Tibial artery (tissue), 4 donors: ENCODE measurements around the gene ADAMTS2.

Experiments used
- DNase-seq, 2 donors: peaks; one replicate each; pipeline ENCODE4 v3.0.0-alpha.2; 2019
- H3K27ac ChIP-seq, 2 donors: fragments of 200-600 bp; sonication (generic) in 1 of 2; 1 replicate in 1 of 2; 2 replicates in 1 of 2; pipeline ENCODE4 v1.5.1; 2018 to 2019; ENCODE audit warnings: mild to moderate bottlenecking in 1 of 2
- H3K27me3 ChIP-seq, 2 donors: fragments of 200-600 bp; sonication (generic) in 1 of 2; one replicate each; pipeline versions ENCODE4 v1.5.1 to v1.6.0; 2016 to 2019
- H3K36me3 ChIP-seq, 3 donors: fragments of 200-600 bp; sonication (generic) in 2 of 3; one replicate each; pipeline ENCODE4 v1.5.1; 2016 to 2019; ENCODE audit warnings: mild to moderate bottlenecking in 2 of 3
- H3K4me1 ChIP-seq, 4 donors: fragments of 200-600 bp; sonication (generic) in 2 of 4; 1 replicate in 3 of 4; 2 replicates in 1 of 4; pipeline ENCODE4 v1.5.1; 2016 to 2019
- H3K4me3 ChIP-seq, 2 donors: fragments of 200-600 bp; sonication (generic) in 1 of 2; 1 replicate in 1 of 2; 2 replicates in 1 of 2; pipeline ENCODE4 v1.5.1; 2018 to 2019; ENCODE audit warnings: mild to moderate bottlenecking in 2 of 2
- H3K9me3 ChIP-seq, 3 donors: fragments of 200-600 bp; sonication (generic) in 1 of 3; one replicate each; pipeline ENCODE4 v1.5.1; 2016 to 2019
- CTCF ChIP-seq, 2 experiments: fragments of 200-600 bp in 1 of 2; fragments of 450-650 bp in 1 of 2; IDR thresholded peaks; one replicate each; pipeline ENCODE4 v1.5.1; 2017 to 2019; ENCODE audit warnings: antibody characterized with exemption in 2 of 2, mild to moderate bottlenecking in 1 of 2, moderate library complexity in 1 of 2
- intact Hi-C: fragments of 100-400 bp; cut with DNase I; formaldehyde crosslinking; loops from one replicate; pipeline ENCODE4 v1.15.0; 2023; ENCODE audit warnings: low total_unique reads

Gene ADAMTS2

GRCh38 chr5:179271821-179272325, 73.4 kb downstream of the ADAMTS2 start:
- peak; percentile 18 to 59 for DNase-seq

GRCh38 chr5:179271428-179271734, 73.9 kb downstream of the ADAMTS2 start:
- Histone ChIP-seq H3K4me1 (peaks cover 4 to 100% (median 78%) of the 10 kb centered on the region in 4 donors), H3K4me3 (no peak overlapping the region), H3K36me3 (no peaks in the 10 kb centered on the region), H3K27ac (peak overlapping the region; percentile 60 to 88), H3K9me3 (no peaks in the 10 kb centered on the region), H3K27me3 (no peaks in the 10 kb centered on the region)
- TF ChIP-seq CTCF (IDR thresholded peaks at IDR 0.05): no peak
- peak in 1 of 2 donors; percentile 17 for DNase-seq
- intact Hi-C loops: no loop called here

More at GRCh38 chr5:179271821-179272325, 73.4 kb downstream of the ADAMTS2 start:
- Histone ChIP-seq H3K9me3 (no peaks in the 10 kb centered on the region), H3K27ac (peak overlapping the region in 1 of 2 donors; percentile 88), H3K4me3 (no peak overlapping the region), H3K27me3 (no peaks in the 10 kb centered on the region), H3K36me3 (no peaks in the 10 kb centered on the region), H3K4me1 (peaks cover 8 to 100% (median 79%) of the 10 kb centered on the region in 4 donors)
- no peak for TF ChIP-seq CTCF (IDR thresholded peaks at IDR 0.05)
- intact Hi-C loops: no loop called here

- intact Hi-C loops: no loop called here
- peak; percentile 39 to 79 for DNase-seq
- H3K27me3 ChIP-seq: no peaks in the 10 kb centered on the region
- peak overlapping the region; percentile 60 to 88 for H3K27ac ChIP-seq
- H3K9me3 ChIP-seq: no peaks in the 10 kb centered on the region
- H3K4me3 ChIP-seq: no peak overlapping the region
- H3K36me3 ChIP-seq: no peaks in the 10 kb centered on the region
- peaks cover 0 to 100% (median 78%) of the 10 kb centered on the region in 4 donors for H3K4me1 ChIP-seq
- no peak for TF ChIP-seq CTCF (IDR thresholded peaks at IDR 0.05)
Measured at GRCh38 chr5:179270581-179271427, 74.5 kb downstream of the ADAMTS2 start.

GRCh38 chr5:179269781-179270543, 75.3 kb downstream of the ADAMTS2 start:
- no peaks in the 10 kb centered on the region for H3K36me3 ChIP-seq
- DNase-seq: peak; percentile 20 to 60
- no peaks in the 10 kb centered on the region for H3K9me3 ChIP-seq
- intact Hi-C loops: no loop called here
- no peaks in the 10 kb centered on the region for H3K27me3 ChIP-seq
- TF ChIP-seq CTCF (IDR thresholded peaks at IDR 0.05): no peak
- H3K27ac ChIP-seq: peak overlapping the region; percentile 60 to 88
- H3K4me1 ChIP-seq: peaks cover 0 to 99% (median 77%) of the 10 kb centered on the region in 4 donors
- no peak overlapping the region for H3K4me3 ChIP-seq

GRCh38 chr5:179268966-179269693, 76.1 kb downstream of the ADAMTS2 start:
- Histone ChIP-seq H3K4me1 (peaks cover 0 to 97% (median 74%) of the 10 kb centered on the region in 4 donors), H3K4me3 (no peak overlapping the region), H3K9me3 (no peaks in the 10 kb centered on the region), H3K36me3 (no peaks in the 10 kb centered on the region), H3K27me3 (no peaks in the 10 kb centered on the region), H3K27ac (no peak overlapping the region)
- intact Hi-C loops: no loop called here
- no peak for TF ChIP-seq CTCF (IDR thresholded peaks at IDR 0.05)
- DNase-seq: peak; percentile 13 to 58
